IPS DF 6.9 (cell line): ENCODE data around the gene LRP10.
"Not testable (repeated sequence)": the region's sequence is repeated elsewhere in the genome, so short reads cannot be mapped to it uniquely, and the experiment has no call there.

Experiments
- DNase-seq: peaks from one replicate; pipeline ENCODE4 v3.0.0-alpha.2; 2013; ENCODE audit warnings: low read depth, low spot score
- H3K27ac ChIP-seq: one replicate; pipeline ENCODE4 v1.5.1; 2013; ENCODE audit warnings: low read length, control low read depth
- H3K27me3 ChIP-seq: 2 replicates; pipeline ENCODE4 v1.6.1; 2013; ENCODE audit warnings: mild to moderate bottlenecking, low read length; ENCODE audit not compliant: control insufficient read depth, insufficient read depth
- H3K36me3 ChIP-seq: 2 replicates; pipeline ENCODE4 v1.6.1; 2013; ENCODE audit warnings: low read length; ENCODE audit not compliant: control insufficient read depth, insufficient read depth
- H3K4me1 ChIP-seq: 2 replicates; pipeline ENCODE4 v1.6.1; 2013; ENCODE audit warnings: low read length; ENCODE audit not compliant: control insufficient read depth, insufficient read depth
- H3K4me3 ChIP-seq: 2 replicates; pipeline ENCODE4 v1.5.1; 2013; ENCODE audit warnings: mild to moderate bottlenecking, low read length
- H3K9me3 ChIP-seq: 2 replicates; pipeline ENCODE4 v1.6.1; 2013; ENCODE audit warnings: low read length, inconsistent platforms; ENCODE audit not compliant: control insufficient read depth, insufficient read depth
- WGBS: extraction: QIAGEN DNeasy Blood & Tissue Kit; methylation state at CpG from one replicate; pipeline ENCODE4 v1.1.7; 2013; ENCODE audit warnings: mixed read lengths, missing lambda C conversion rate; ENCODE audit not compliant: insufficient read length, insufficient coverage; 5-methylcytosine and 5-hydroxymethylcytosine counted together

Gene LRP10

GRCh38 chr14:22844221-22845102 lies 27.1 kb upstream of the LRP10 start:
- Histone ChIP-seq H3K4me1 (peaks cover 6% of the 10 kb centered on the region), H3K9me3 (no peaks in the 10 kb centered on the region), H3K4me3 (no peak overlapping the region), H3K27ac (no peak overlapping the region), H3K36me3 (peaks cover 33% of the 10 kb centered on the region), H3K27me3 (no peaks in the 10 kb centered on the region)
- WGBS: no CpG with 5 or more reads among the region's 22 CpGs
- DNase-seq: no peak

GRCh38 chr14:22845103-22845394 lies 26.5 kb upstream of the LRP10 start:
- no peaks in the 10 kb centered on the region for H3K27me3 ChIP-seq
- H3K4me3 ChIP-seq: no peak overlapping the region
- no peaks in the 10 kb centered on the region for H3K9me3 ChIP-seq
- no peak overlapping the region for H3K27ac ChIP-seq
- DNase-seq: no peak
- peaks cover 33% of the 10 kb centered on the region for H3K36me3 ChIP-seq
- peaks cover 5% of the 10 kb centered on the region for H3K4me1 ChIP-seq
- WGBS: 100% methylated on average over 1 of the region's 9 CpGs

- peaks cover 5% of the 10 kb centered on the region for H3K4me1 ChIP-seq
- H3K9me3 ChIP-seq: no peaks in the 10 kb centered on the region
- no peaks in the 10 kb centered on the region for H3K27me3 ChIP-seq
- DNase-seq: no peak
- no CpG with 5 or more reads among the region's 26 CpGs for WGBS
- H3K36me3 ChIP-seq: peaks cover 33% of the 10 kb centered on the region
- H3K4me3 ChIP-seq: no peak overlapping the region
- H3K27ac ChIP-seq: no peak overlapping the region
Observed at GRCh38 chr14:22845821-22846625, 25.5 kb upstream of the LRP10 start.

- H3K36me3 ChIP-seq: peaks cover 31% of the 10 kb centered on the region
- H3K9me3 ChIP-seq: no peaks in the 10 kb centered on the region
- no peak overlapping the region for H3K27ac ChIP-seq
- H3K4me3 ChIP-seq: no peak overlapping the region; the same call in 1 of the 2 replicates
- no peaks in the 10 kb centered on the region for H3K27me3 ChIP-seq
- WGBS: no CpG with 5 or more reads among the region's 11 CpGs
- peaks cover 5% of the 10 kb centered on the region for H3K4me1 ChIP-seq
- no peak for DNase-seq
Observed at GRCh38 chr14:22846811-22847307, 24.7 kb upstream of the LRP10 start.

GRCh38 chr14:22847661-22848341 lies 23.7 kb upstream of the LRP10 start:
- Histone ChIP-seq H3K27ac (no peak overlapping the region), H3K27me3 (no peaks in the 10 kb centered on the region), H3K9me3 (no peaks in the 10 kb centered on the region), H3K36me3 (peaks cover 27% of the 10 kb centered on the region), H3K4me3 (no peak overlapping the region), H3K4me1 (peaks cover 5% of the 10 kb centered on the region)
- no CpG with 5 or more reads among the region's 14 CpGs for WGBS
- no peak for DNase-seq

GRCh38 chr14:22848351-22849164 lies 23.0 kb upstream of the LRP10 start:
- DNase-seq: no peak
- no CpG with 5 or more reads among the region's 12 CpGs for WGBS
- Histone ChIP-seq H3K27ac (no peak overlapping the region), H3K36me3 (peaks cover 21% of the 10 kb centered on the region), H3K27me3 (no peaks in the 10 kb centered on the region), H3K4me3 (no peak overlapping the region), H3K4me1 (peaks cover 8% of the 10 kb centered on the region), H3K9me3 (no peaks in the 10 kb centered on the region)

- Histone ChIP-seq H3K27ac (no peak overlapping the region), H3K4me1 (peaks cover 8% of the 10 kb centered on the region), H3K4me3 (no peak overlapping the region), H3K27me3 (no peaks in the 10 kb centered on the region), H3K36me3 (peaks cover 19% of the 10 kb centered on the region), H3K9me3 (no peaks in the 10 kb centered on the region)
- WGBS: no CpG with 5 or more reads among the region's 19 CpGs
- no peak for DNase-seq
Observed at GRCh38 chr14:22849212-22849819, 22.2 kb upstream of the LRP10 start.

- no peaks in the 10 kb centered on the region for H3K9me3 ChIP-seq
- no peak overlapping the region for H3K27ac ChIP-seq
- no CpG with 5 or more reads among the region's 9 CpGs for WGBS
- H3K27me3 ChIP-seq: no peaks in the 10 kb centered on the region
- DNase-seq: no peak
- H3K36me3 ChIP-seq: peaks cover 5% of the 10 kb centered on the region; the same call in 1 of the 2 replicates
- peaks cover 8% of the 10 kb centered on the region for H3K4me1 ChIP-seq
- H3K4me3 ChIP-seq: no peak overlapping the region
Observed at GRCh38 chr14:22850944-22851764, 20.4 kb upstream of the LRP10 start.

- not testable (repeated sequence) for H3K27me3 ChIP-seq, H3K36me3 ChIP-seq, H3K4me3 ChIP-seq, DNase-seq, H3K9me3 ChIP-seq, H3K4me1 ChIP-seq, H3K27ac ChIP-seq
- WGBS: no CpG with 5 or more reads among the region's 12 CpGs
Observed at GRCh38 chr14:22852178-22852577, 19.4 kb upstream of the LRP10 start.
